HCT116 (cell line): ENCODE data around the gene POP7. TPM values are rescaled to one million over a fixed set of nuclear protein-coding genes. Genes with fewer than 3 reads are reported as not detected.

ENCODE experiments used
- ATAC-seq: fragments of 200-7000 bp; cut with Tn5 transposase; 2 replicates; pipeline ENCODE4 v1.9.1; 2020; ENCODE audit warnings: mild to moderate bottlenecking, moderate library complexity
- BruUV-seq: library from RNA; stranded (reverse); fragments of 400-500 nt; replicated peaks from 2 replicates; lab custom pipeline; 2021; lab: Mats Ljungman, UMichigan
- CTCF ChIA-PET: fragments of 300-600 bp; sonication (Branson Sonifier 250); formaldehyde crosslinking; loops from one replicate; lab custom pipeline; 2021; ENCODE audit warnings: antibody characterized with exemption; lab: Charles Lee
- POLR2A ChIA-PET: fragments of 300-600, 350-600 bp; sonication (Branson Sonifier 250); formaldehyde crosslinking; loops from one replicate; lab custom pipeline; 2021; ENCODE audit warnings: antibody characterized with exemption; lab: Charles Lee
- RAD21 ChIA-PET, 2 experiments: fragments of 300-600 bp; sonication (Branson Sonifier 250); formaldehyde crosslinking; loops; one replicate each; lab custom pipeline; 2023; ENCODE audit warnings: low total read pairs in 2 of 2; ENCODE audit not compliant: uncharacterized antibody in 2 of 2, unreplicated experiment in 2 of 2, low non-redundant PET in 1 of 2; lab: Charles Lee
- DNase-seq: peaks from one replicate; pipeline ENCODE4 v3.0.0-alpha.2; 2010; ENCODE audit warnings: low read depth, low spot score
- H2AFZ ChIP-seq: fragments of 200-600 bp; shearing (Covaris generic), sonication (generic); 2 replicates; pipeline ENCODE4 v1.6.1; 2017; ENCODE audit warnings: low read depth, mixed run types, mixed read lengths, antibody characterized with exemption, low read length; ENCODE audit not compliant: poor library complexity, severe bottlenecking
- H3K27ac ChIP-seq: 2 replicates; pipeline ENCODE4 v1.5.1; 2012; ENCODE audit warnings: low read depth, low read length
- H3K27me3 ChIP-seq: fragments of 200-600 bp; sonication (generic); 2 replicates; pipeline ENCODE4 v1.6.1; 2016; ENCODE audit warnings: mixed run types, low read length, mixed read lengths; ENCODE audit not compliant: insufficient read depth
- H3K36me3 ChIP-seq, 2 experiments: fragments of 200-500 bp in 1 of 2; fragments of 200-600 bp in 1 of 2; sonication (Bioruptor generic) in 1 of 2; sonication (generic) in 1 of 2; 2 replicates each; pipeline versions ENCODE4 v1.5.1 to v1.6.1; 2014 to 2016; ENCODE audit warnings: low read length in 2 of 2, inconsistent platforms in 1 of 2, mixed read lengths in 1 of 2, mixed run types in 1 of 2; ENCODE audit not compliant: insufficient read depth in 2 of 2, control insufficient read depth in 1 of 2
- H3K4me1 ChIP-seq, 2 experiments: fragments of 200-600 bp in 1 of 2; sonication (generic) in 1 of 2; 2 replicates each; pipeline versions ENCODE4 v1.5.1 to v1.6.1; 2012 to 2017; ENCODE audit warnings: low read length in 2 of 2, inconsistent platforms in 1 of 2, mild to moderate bottlenecking in 1 of 2, mixed read lengths in 1 of 2, mixed run types in 1 of 2, moderate library complexity in 1 of 2; ENCODE audit not compliant: insufficient read depth in 2 of 2, control insufficient read depth in 1 of 2
- H3K4me2 ChIP-seq: fragments of 200-600 bp; sonication (generic); 2 replicates; pipeline ENCODE4 v1.6.1; 2017; ENCODE audit warnings: mixed run types, low read length, mixed read lengths
- H3K4me3 ChIP-seq, 2 experiments: fragments of 200-600 bp in 1 of 2; sonication (generic) in 1 of 2; replicated peaks in 1 of 2; 2 replicates each; pipeline ENCODE4 v1.5.1; 2011 to 2016; ENCODE audit warnings: low read length in 2 of 2, control low read depth in 1 of 2, low read depth in 1 of 2, mild to moderate bottlenecking in 1 of 2, mixed read lengths in 1 of 2, mixed run types in 1 of 2
- H3K79me2 ChIP-seq: fragments of 200-600 bp; sonication (generic); 2 replicates; pipeline ENCODE4 v1.6.1; 2017; ENCODE audit warnings: mild to moderate bottlenecking, mixed run types, low read length, moderate library complexity, mixed read lengths; ENCODE audit not compliant: insufficient read depth
- H3K9ac ChIP-seq: fragments of 200-600 bp; sonication (generic); 2 replicates; pipeline ENCODE4 v1.6.1; 2016; ENCODE audit warnings: low read length, mixed read lengths
- H3K9me2 ChIP-seq: fragments of 200-600 bp; sonication (generic), shearing (Covaris generic); 2 replicates; pipeline ENCODE4 v1.6.1; 2017; ENCODE audit warnings: mixed run types, mild to moderate bottlenecking, moderate library complexity; ENCODE audit not compliant: insufficient read depth
- H3K9me3 ChIP-seq, 2 experiments: fragments of 200-500 bp in 1 of 2; fragments of 200-600 bp in 1 of 2; sonication (Bioruptor generic) in 1 of 2; sonication (generic) in 1 of 2; 2 replicates each; pipeline ENCODE4 v1.6.1; 2014 to 2017; ENCODE audit warnings: low read length in 2 of 2, mixed read lengths in 2 of 2, inconsistent platforms in 1 of 2, low read depth in 1 of 2, mild to moderate bottlenecking in 1 of 2, mixed run types in 1 of 2, moderate library complexity in 1 of 2; ENCODE audit not compliant: control insufficient read depth in 1 of 2, insufficient read depth in 1 of 2
- H4K20me1 ChIP-seq: fragments of 200-600 bp; sonication (generic), shearing (Covaris generic); 2 replicates; pipeline ENCODE4 v1.6.1; 2017; ENCODE audit warnings: mixed run types, mild to moderate bottlenecking, moderate library complexity; ENCODE audit not compliant: insufficient read depth
- ATF3 ChIP-seq: IDR thresholded peaks from 2 replicates; pipeline ENCODE4 v1.6.1; 2012
- CBX3 ChIP-seq: IDR thresholded peaks from 2 replicates; pipeline ENCODE4 v1.6.1; 2012; ENCODE audit warnings: low read depth
- CTCF ChIP-seq, 3 experiments: fragments of 200-600 bp in 1 of 3; sonication (generic) in 1 of 3; IDR thresholded peaks in 2 of 3; conservative IDR thresholded peaks in 1 of 3; 2 replicates each; pipeline ENCODE4 v1.5.1; 2012 to 2017; ENCODE audit warnings: low read depth in 2 of 3, low read length in 2 of 3, antibody characterized with exemption in 1 of 3, borderline replicate concordance in 1 of 3, control low read depth in 1 of 3, mild to moderate bottlenecking in 1 of 3, mixed read lengths in 1 of 3, mixed run types in 1 of 3, moderate library complexity in 1 of 3; ENCODE audit not compliant: insufficient read depth in 1 of 3
- EGR1 ChIP-seq: IDR thresholded peaks from 2 replicates; pipeline ENCODE4 v1.6.1; 2012; ENCODE audit warnings: low read depth
- ELF1 ChIP-seq: IDR thresholded peaks from 2 replicates; pipeline ENCODE4 v1.6.1; 2012; ENCODE audit warnings: low read depth, borderline replicate concordance
- FOSL1 ChIP-seq: IDR thresholded peaks from 2 replicates; pipeline ENCODE4 v1.6.1; 2012; ENCODE audit warnings: low read depth
- JUND ChIP-seq: IDR thresholded peaks from 2 replicates; pipeline ENCODE4 v1.6.1; 2012
- POLR2AphosphoS5 ChIP-seq: IDR thresholded peaks from 2 replicates; pipeline ENCODE4 v1.6.1; 2011; ENCODE audit warnings: mild to moderate bottlenecking, low read depth, low read length, moderate library complexity
- SRF ChIP-seq: IDR thresholded peaks from 2 replicates; pipeline ENCODE4 v1.6.1; 2012; ENCODE audit warnings: low read depth
- TCF7L2 ChIP-seq: IDR thresholded peaks from 2 replicates; pipeline ENCODE4 v1.7.0; 2011; ENCODE audit warnings: borderline replicate concordance, inconsistent platforms; ENCODE audit not compliant: insufficient read depth, insufficient read length; ENCODE audit errors: extremely low read depth
- intact Hi-C: fragments of 100-400 bp; cut with micrococcal nuclease; formaldehyde crosslinking; loops from 2 replicates; pipeline ENCODE4 v1.10.0; 2022
- total RNA-seq: library from RNA; stranded (reverse); gene quantifications from one replicate; pipeline ENCODE4 v1.2.1, GENCODE V29; 2021; ENCODE audit not compliant: unreplicated experiment
- TF ChIP-seq, protein P1 (sequence below): IDR thresholded peaks from 2 replicates; pipeline ENCODE4 v1.6.1; 2011; ENCODE audit warnings: mild to moderate bottlenecking, low read length, moderate library complexity; ENCODE audit not compliant: insufficient replicate concordance; ENCODE audit errors: extremely low read depth
- TF ChIP-seq, protein P2 (sequence below): IDR thresholded peaks from 2 replicates; pipeline ENCODE4 v1.6.1; 2012

Gene POP7
- total RNA-seq, 1 experiment from 2014 or later = 67.5 TPM

DNA sequence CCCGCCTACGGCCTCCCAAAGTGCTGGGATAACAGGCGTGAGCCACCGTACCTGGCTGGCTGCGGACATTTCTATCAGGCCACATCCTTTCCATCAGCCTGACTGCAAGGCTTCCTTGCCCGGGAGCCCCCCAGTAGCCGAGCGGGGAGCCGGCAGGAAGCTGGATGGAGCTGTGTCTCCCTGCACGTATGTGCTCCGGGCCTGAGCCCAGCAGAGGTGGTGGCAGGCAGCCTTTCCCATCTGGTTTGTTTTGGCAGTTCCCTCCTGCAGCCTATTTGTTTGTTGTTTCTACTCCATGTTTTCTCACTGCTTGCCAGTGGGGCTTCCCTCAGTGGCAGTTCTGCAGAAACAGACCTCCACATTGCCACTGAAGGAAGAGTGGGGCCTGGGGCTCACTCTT, 5.4 kb downstream of the POP7 start:
- no peak for ATAC-seq

More for the DNA sequence above, 5.4 kb downstream of the POP7 start:
- ChIA-PET RAD21 (interaction anchor here in 1 of 2 experiments (0.7 kb wide), 1 partner anchor 44 kb away, joined by 4 read pairs; no protein-coding TSS in a partner anchor), CTCF (no interaction called here), POLR2A (interaction anchor here (0.6 kb wide), 1 partner anchor 141 kb away, joined by 3 read pairs; no protein-coding TSS in a partner anchor)
- DNase-seq = no peak
- no peaks in the 10 kb centered on the region for H3K9me3 ChIP-seq
- no TSS peak for BruUV-seq
- H3K36me3 ChIP-seq = peaks cover 4 to 12% of the 10 kb centered on the region in 2 experiments; a peak in 3 of 4 replicates
- H3K27ac ChIP-seq = no peak overlapping the region
- no peaks in the 10 kb centered on the region for H3K27me3 ChIP-seq
- H4K20me1 ChIP-seq = peaks cover 5% of the 10 kb centered on the region; the same call in 1 of the 2 replicates
- no peaks in the 10 kb centered on the region for H3K9me2 ChIP-seq
- no peak for TF ChIP-seq POLR2AphosphoS5
- no peak for TF ChIP-seq ATF3
- TF ChIP-seq CTCF (IDR thresholded peaks at IDR 0.05 in 2 of 3, conservative IDR thresholded peaks at IDR 0.05 in 1 of 3; ENCODE audit: borderline replicate concordance in 1 of 3, insufficient read depth in 1 of 3, low read depth in 2 of 3, low read length in 2 of 3) = no peak
- TF ChIP-seq EGR1 = no peak
- TF ChIP-seq, protein P1, sequence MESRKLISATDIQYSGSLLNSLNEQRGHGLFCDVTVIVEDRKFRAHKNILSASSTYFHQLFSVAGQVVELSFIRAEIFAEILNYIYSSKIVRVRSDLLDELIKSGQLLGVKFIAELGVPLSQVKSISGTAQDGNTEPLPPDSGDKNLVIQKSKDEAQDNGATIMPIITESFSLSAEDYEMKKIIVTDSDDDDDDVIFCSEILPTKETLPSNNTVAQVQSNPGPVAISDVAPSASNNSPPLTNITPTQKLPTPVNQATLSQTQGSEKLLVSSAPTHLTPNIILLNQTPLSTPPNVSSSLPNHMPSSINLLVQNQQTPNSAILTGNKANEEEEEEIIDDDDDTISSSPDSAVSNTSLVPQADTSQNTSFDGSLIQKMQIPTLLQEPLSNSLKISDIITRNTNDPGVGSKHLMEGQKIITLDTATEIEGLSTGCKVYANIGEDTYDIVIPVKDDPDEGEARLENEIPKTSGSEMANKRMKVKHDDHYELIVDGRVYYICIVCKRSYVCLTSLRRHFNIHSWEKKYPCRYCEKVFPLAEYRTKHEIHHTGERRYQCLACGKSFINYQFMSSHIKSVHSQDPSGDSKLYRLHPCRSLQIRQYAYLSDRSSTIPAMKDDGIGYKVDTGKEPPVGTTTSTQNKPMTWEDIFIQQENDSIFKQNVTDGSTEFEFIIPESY = no peak
- no peak for TF ChIP-seq TCF7L2
- TF ChIP-seq FOSL1 = no peak
- TF ChIP-seq ELF1 = no peak
- TF ChIP-seq, protein P2, sequence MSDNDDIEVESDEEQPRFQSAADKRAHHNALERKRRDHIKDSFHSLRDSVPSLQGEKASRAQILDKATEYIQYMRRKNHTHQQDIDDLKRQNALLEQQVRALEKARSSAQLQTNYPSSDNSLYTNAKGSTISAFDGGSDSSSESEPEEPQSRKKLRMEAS = no peak
- TF ChIP-seq JUND = no peak
- TF ChIP-seq CBX3 = no peak
- TF ChIP-seq SRF = no peak
- H2AFZ ChIP-seq = no peak overlapping the region
- H3K4me1 ChIP-seq = peaks cover 4 to 10% of the 10 kb centered on the region in 2 experiments; a peak in 3 of 4 replicates
- intact Hi-C loops = no loop called here
- no peak overlapping the region for H3K4me3 ChIP-seq
- no peak overlapping the region for H3K9ac ChIP-seq
- peaks cover 21% of the 10 kb centered on the region for H3K79me2 ChIP-seq
- H3K4me2 ChIP-seq = no peak overlapping the region
